ACC112 (cell line): ENCODE measurements around the gene HFE.

ENCODE experiments used
- H2AFZ ChIP-seq: fragments of 200-600 bp; sonication (generic); one replicate; pipeline ENCODE4 v1.6.0; 2017; ENCODE audit warnings: antibody characterized with exemption, low read length; ENCODE audit not compliant: unreplicated experiment
- H3K27ac ChIP-seq: fragments of 200-600 bp; sonication (generic); 2 replicates; pipeline ENCODE4 v1.5.1; 2014; ENCODE audit warnings: low read depth, mild to moderate bottlenecking, antibody characterized with exemption, low read length, moderate library complexity
- H3K27me3 ChIP-seq: fragments of 200-600 bp; sonication (generic); 2 replicates; pipeline ENCODE4 v1.6.1; 2014; ENCODE audit warnings: mild to moderate bottlenecking, antibody characterized with exemption, low read length, moderate library complexity, mixed read lengths; ENCODE audit not compliant: insufficient read depth
- H3K36me3 ChIP-seq: fragments of 200-600 bp; sonication (generic); 2 replicates; pipeline ENCODE4 v1.6.1; 2016; ENCODE audit warnings: mild to moderate bottlenecking, antibody characterized with exemption, low read length, moderate library complexity, mixed read lengths; ENCODE audit not compliant: insufficient read depth
- H3K4me1 ChIP-seq: fragments of 200-600 bp; sonication (generic); one replicate; pipeline ENCODE4 v1.6.1; 2016; ENCODE audit warnings: low read length, mixed read lengths; ENCODE audit not compliant: insufficient read depth, unreplicated experiment, control insufficient read depth
- H3K4me3 ChIP-seq: fragments of 200-600 bp; sonication (generic); 2 replicates; pipeline ENCODE4 v1.5.1; 2014; ENCODE audit warnings: mild to moderate bottlenecking, low read depth, low read length
- H3K79me2 ChIP-seq: fragments of 200-600 bp; sonication (generic); one replicate; pipeline ENCODE4 v1.6.0; 2016; ENCODE audit warnings: low read length; ENCODE audit not compliant: control insufficient read depth, unreplicated experiment, insufficient read depth

Gene HFE

DNA sequence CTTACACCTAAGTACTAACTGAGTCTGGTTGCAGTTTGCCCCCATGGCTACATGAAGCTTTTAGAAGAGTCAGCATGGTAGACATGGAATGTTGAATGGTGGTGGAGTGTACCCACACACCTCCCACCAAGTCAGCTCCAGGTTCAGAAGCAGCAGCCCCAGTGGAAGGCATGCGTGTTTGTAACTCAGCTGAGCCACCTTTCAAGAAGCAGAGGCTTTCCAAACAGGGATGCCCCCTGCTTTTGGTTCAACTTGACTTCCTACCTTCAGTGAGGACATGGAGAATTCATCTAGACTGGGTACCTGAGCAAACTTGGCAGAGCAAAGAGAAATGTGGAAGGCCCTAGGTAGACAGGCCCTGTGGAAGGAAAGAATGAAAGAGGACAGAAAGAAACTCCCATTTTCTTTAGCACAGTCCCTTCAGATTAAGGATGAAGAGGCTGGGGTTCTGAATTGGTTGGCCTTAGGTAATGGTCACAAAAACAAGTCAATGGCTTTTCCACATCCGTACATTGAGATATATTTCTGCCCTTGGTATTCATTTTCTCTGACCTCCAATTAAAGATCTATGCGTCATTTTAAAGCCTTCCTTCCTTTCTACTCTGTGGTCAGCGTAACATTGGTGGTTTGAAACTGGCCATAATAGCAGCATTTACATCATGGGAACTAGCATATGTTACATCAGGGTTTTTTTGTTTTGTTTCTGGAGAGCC lies 53.2 kb downstream of the HFE start:
- no peaks in the 10 kb centered on the region for H3K27me3 ChIP-seq
- no peak overlapping the region for H2AFZ ChIP-seq
- H3K4me3 ChIP-seq, result no peak overlapping the region
- no peaks in the 10 kb centered on the region for H3K4me1 ChIP-seq
- no peak overlapping the region for H3K27ac ChIP-seq
- H3K79me2 ChIP-seq, result peaks cover 2% of the 10 kb centered on the region
- peaks cover 12% of the 10 kb centered on the region for H3K36me3 ChIP-seq

DNA sequence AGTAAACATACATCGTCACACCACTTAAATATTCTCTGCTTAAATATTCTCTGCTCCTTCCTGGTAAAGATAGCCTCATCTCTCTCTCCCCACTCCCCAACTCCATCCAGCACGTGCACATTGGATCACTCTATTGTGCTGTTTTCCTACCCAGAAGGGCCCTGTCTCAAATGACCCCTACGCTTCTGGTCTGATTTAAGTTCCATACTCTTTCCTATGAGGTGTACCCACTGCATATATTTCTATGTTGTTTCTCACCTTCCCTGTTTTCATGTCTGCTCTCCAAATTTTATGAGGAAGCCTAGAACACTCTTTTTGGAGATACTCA lies 53.7 kb downstream of the HFE start:
- no peak overlapping the region for H3K27ac ChIP-seq
- H3K36me3 ChIP-seq, result peaks cover 12% of the 10 kb centered on the region
- H3K27me3 ChIP-seq, result no peaks in the 10 kb centered on the region
- no peak overlapping the region for H2AFZ ChIP-seq
- H3K4me1 ChIP-seq, result no peaks in the 10 kb centered on the region
- no peaks in the 10 kb centered on the region for H3K79me2 ChIP-seq
- no peak overlapping the region for H3K4me3 ChIP-seq

GRCh38 chr6:26141378-26141904 lies 54.2 kb downstream of the HFE start:
- peaks cover 12% of the 10 kb centered on the region for H3K36me3 ChIP-seq
- H2AFZ ChIP-seq, result no peak overlapping the region
- no peaks in the 10 kb centered on the region for H3K4me1 ChIP-seq
- H3K4me3 ChIP-seq, result no peak overlapping the region
- no peaks in the 10 kb centered on the region for H3K79me2 ChIP-seq
- H3K27ac ChIP-seq, result no peak overlapping the region
- no peaks in the 10 kb centered on the region for H3K27me3 ChIP-seq

DNA sequence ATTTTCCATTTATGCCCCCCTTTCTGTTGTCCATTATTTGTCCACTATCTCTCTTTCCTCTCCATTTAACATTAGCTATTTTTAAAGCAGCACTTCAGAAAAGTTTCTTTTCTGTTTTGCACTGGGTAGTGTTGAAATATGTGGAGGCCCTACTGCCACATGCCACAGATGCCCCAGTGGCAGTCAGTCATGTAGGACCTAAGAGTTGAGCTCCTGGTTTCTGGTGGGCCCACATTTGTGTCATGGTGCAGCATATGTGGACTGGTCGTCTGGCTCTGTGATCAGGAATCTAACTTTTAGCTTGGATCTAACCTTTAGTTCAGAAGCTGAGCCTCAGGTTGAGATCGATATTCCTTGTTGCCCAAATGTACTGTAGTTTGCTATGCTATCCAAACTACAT lies 54.8 kb downstream of the HFE start:
- Histone ChIP-seq H3K4me1 (no peaks in the 10 kb centered on the region), H2AFZ (no peak overlapping the region), H3K27me3 (no peaks in the 10 kb centered on the region), H3K27ac (no peak overlapping the region), H3K79me2 (no peaks in the 10 kb centered on the region), H3K36me3 (peaks cover 10% of the 10 kb centered on the region), H3K4me3 (no peak overlapping the region)
